LNCaP clone FGC (cell line): Measurements from ENCODE around the gene FABP7.

ENCODE experiments used
- DNase-seq: peaks from one replicate; pipeline ENCODE4 v3.0.0-alpha.2; 2011; ENCODE audit warnings: low read depth
- H3K4me3 ChIP-seq: 2 replicates; pipeline ENCODE4 v1.5.1; 2011; ENCODE audit warnings: mild to moderate bottlenecking, low read depth, low read length, control low read depth
- CTCF ChIP-seq: IDR thresholded peaks from 2 replicates; pipeline ENCODE4 v1.5.1; 2012; ENCODE audit warnings: mild to moderate bottlenecking; ENCODE audit not compliant: control insufficient read depth, insufficient read depth; ENCODE audit errors: extremely low read depth

Gene FABP7

GRCh38 chr6:122810189-122810588, 30.7 kb downstream of the FABP7 start:
- no peak for TF ChIP-seq CTCF

GRCh38 chr6:122817358-122817757, 37.8 kb downstream of the FABP7 start:
- DNase-seq = no peak
- TF ChIP-seq CTCF = no peak
- H3K4me3 ChIP-seq = no peak overlapping the region

More at GRCh38 chr6:122810189-122810588, 30.7 kb downstream of the FABP7 start:
- no peak overlapping the region for H3K4me3 ChIP-seq
- no peak for DNase-seq

- no peak overlapping the region for H3K4me3 ChIP-seq
- no peak for DNase-seq
- TF ChIP-seq CTCF = no peak
Measured at GRCh38 chr6:122817766-122818165, 38.2 kb downstream of the FABP7 start.

GRCh38 chr6:122818866-122819265, 39.4 kb downstream of the FABP7 start:
- no peak overlapping the region for H3K4me3 ChIP-seq
- DNase-seq = no peak
- no peak for TF ChIP-seq CTCF

- H3K4me3 ChIP-seq = no peak overlapping the region
- no peak for TF ChIP-seq CTCF
- DNase-seq = no peak
Measured at GRCh38 chr6:122821095-122821494, 41.6 kb downstream of the FABP7 start.

GRCh38 chr6:122825163-122825562, 45.6 kb downstream of the FABP7 start:
- TF ChIP-seq CTCF = no peak
- H3K4me3 ChIP-seq = no peak overlapping the region
- DNase-seq = no peak

- no peak for DNase-seq
- no peak overlapping the region for H3K4me3 ChIP-seq
- no peak for TF ChIP-seq CTCF
Measured at GRCh38 chr6:122829456-122829855, 49.9 kb downstream of the FABP7 start.
